GM23248 (cell line): Measurements from ENCODE around the gene TBK1. TPM values are rescaled to one million over a fixed set of nuclear protein-coding genes. Genes with fewer than 3 reads are reported as not detected.

Experiments
- DNase-seq: peaks from one replicate; pipeline ENCODE4 v3.0.0-alpha.2; 2015
- H2AFZ ChIP-seq: fragments of 200-600 bp; sonication (generic); 2 replicates; pipeline ENCODE4 v1.6.1; 2016; ENCODE audit warnings: antibody characterized with exemption
- H3F3A ChIP-seq: fragments of 200-600 bp; sonication (generic); 2 replicates; pipeline ENCODE4 v1.6.1; 2016; ENCODE audit warnings: mild to moderate bottlenecking, antibody characterized with exemption, mixed run types; ENCODE audit not compliant: insufficient read depth
- H3K27ac ChIP-seq: fragments of 200-600 bp; sonication (generic); 2 replicates; pipeline ENCODE4 v1.5.1; 2016; ENCODE audit warnings: mild to moderate bottlenecking
- H3K27me3 ChIP-seq: fragments of 200-600 bp; sonication (generic); replicated peaks from 2 replicates; pipeline ENCODE4 v1.6.1; 2016; ENCODE audit warnings: mild to moderate bottlenecking; ENCODE audit not compliant: insufficient read depth
- H3K36me3 ChIP-seq: fragments of 200-600 bp; sonication (generic); 2 replicates; pipeline ENCODE4 v1.6.1; 2016; ENCODE audit warnings: low read depth, mild to moderate bottlenecking
- H3K4me1 ChIP-seq: fragments of 200-600 bp; sonication (generic); 2 replicates; pipeline ENCODE4 v1.6.1; 2016; ENCODE audit warnings: mild to moderate bottlenecking; ENCODE audit not compliant: insufficient read depth
- H3K4me2 ChIP-seq: fragments of 200-600 bp; sonication (generic); one replicate; pipeline ENCODE4 v1.6.1; 2016; ENCODE audit warnings: mild to moderate bottlenecking; ENCODE audit not compliant: unreplicated experiment
- H3K4me3 ChIP-seq: fragments of 200-600 bp; sonication (generic); 2 replicates; pipeline ENCODE4 v1.5.1; 2016; ENCODE audit warnings: mild to moderate bottlenecking
- H3K79me2 ChIP-seq: fragments of 200-600 bp; sonication (generic); 2 replicates; pipeline ENCODE4 v1.6.1; 2016; ENCODE audit warnings: mild to moderate bottlenecking; ENCODE audit not compliant: insufficient read depth
- H3K9ac ChIP-seq: fragments of 200-600 bp; sonication (generic); 2 replicates; pipeline ENCODE4 v1.6.1; 2016; ENCODE audit warnings: mild to moderate bottlenecking
- H3K9me2 ChIP-seq: fragments of 200-600 bp; sonication (generic); 2 replicates; pipeline ENCODE4 v1.6.1; 2016; ENCODE audit warnings: mixed run types, mild to moderate bottlenecking, moderate library complexity; ENCODE audit not compliant: insufficient read depth
- H3K9me3 ChIP-seq: fragments of 200-600 bp; sonication (generic); one replicate; pipeline ENCODE4 v1.6.1; 2017; ENCODE audit warnings: low read depth
- H4K20me1 ChIP-seq: fragments of 200-600 bp; sonication (generic); 2 replicates; pipeline ENCODE4 v1.6.0; 2016; ENCODE audit not compliant: insufficient read depth
- EZH2 ChIP-seq: fragments of 200-600 bp; sonication (generic); IDR thresholded peaks from 2 replicates; pipeline ENCODE4 v1.6.1; 2018; ENCODE audit warnings: antibody characterized with exemption, mild to moderate bottlenecking; ENCODE audit not compliant: insufficient read depth, poor library complexity, severe bottlenecking
- EZH2phosphoT487 ChIP-seq: fragments of 200-600 bp; sonication (generic); IDR thresholded peaks from 2 replicates; pipeline ENCODE4 v1.6.1; 2018; ENCODE audit warnings: antibody characterized with exemption, moderate library complexity, mild to moderate bottlenecking, low read depth; ENCODE audit not compliant: insufficient read depth
- WGBS, 2 experiments: methylation state at CpG; one replicate each; pipeline ENCODE4 v1.1.6; 2015 to 2017; ENCODE audit warnings: low lambda C conversion rate in 2 of 2, low coverage in 1 of 2; ENCODE audit errors: missing lambda C conversion rate in 2 of 2; 5-methylcytosine and 5-hydroxymethylcytosine counted together
- in situ Hi-C: fragments of 300-500 bp; cut with MboI; formaldehyde crosslinking; loops from 2 replicates; pipeline ENCODE4 v1.15.0; 2020
- polyA plus RNA-seq: library from polyadenylated mRNA; unstranded; fragments of >200 nt; fragmentation: Nextera tagmentation; extraction: Ambion mirVana; gene quantifications from 2 replicates; pipeline ENCODE4 v1.2.1, GENCODE V29; 2016
- total RNA-seq: library from RNA; depleted of rRNA; stranded (reverse); fragments of >200 nt; shearing (Covaris generic); gene quantifications from 2 replicates; pipeline ENCODE4 v1.2.3, GENCODE V29; 2014

TBK1 gene
- total and polyA plus RNA-seq, 2 experiments from 2014 or later, result 25.2 to 29.4 TPM

DNA sequence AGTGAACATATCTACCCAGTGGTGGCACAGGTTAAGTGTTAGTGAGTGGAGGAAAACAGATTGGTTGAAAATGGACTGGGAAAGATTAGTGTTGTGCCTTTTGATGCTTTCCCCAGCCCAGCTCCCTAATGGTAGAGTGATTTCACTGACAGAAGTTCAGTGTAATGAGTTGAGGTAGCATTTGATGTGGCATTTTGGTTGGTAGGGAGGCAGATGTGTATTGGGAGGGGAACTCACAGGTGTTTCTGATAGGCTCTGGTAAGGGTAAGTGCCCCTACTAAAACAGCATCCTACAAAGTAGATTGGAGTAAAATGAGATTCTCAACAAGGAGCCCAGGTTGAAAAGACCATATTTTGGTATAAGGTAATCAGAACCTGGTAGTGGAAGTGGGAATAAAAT, 4.2 kb downstream of the TBK1 start:
- no peaks in the 10 kb centered on the region for H3K27me3 ChIP-seq
- H3K27ac ChIP-seq, result no peak overlapping the region
- no peak overlapping the region for H3K9ac ChIP-seq
- peaks cover 80% of the 10 kb centered on the region for H3K79me2 ChIP-seq
- 0 out of 2 replicates have a peak, but pooled peaks cover 6% of the 10 kb centered on the region for H3K36me3 ChIP-seq
- TF ChIP-seq EZH2phosphoT487 (no peak), EZH2 (no peak)
- H3F3A ChIP-seq, result peaks cover 20% of the 10 kb centered on the region
- no peak overlapping the region for H3K4me2 ChIP-seq
- H3K4me1 ChIP-seq, result peaks cover 25% of the 10 kb centered on the region
- no peak for DNase-seq
- H4K20me1 ChIP-seq, result no peaks in the 10 kb centered on the region
- no peaks in the 10 kb centered on the region for H3K9me2 ChIP-seq
- H2AFZ ChIP-seq, result no peak overlapping the region
- in situ Hi-C loops, result no loop called here
- no peaks in the 10 kb centered on the region for H3K9me3 ChIP-seq
- H3K4me3 ChIP-seq, result no peak overlapping the region

DNA sequence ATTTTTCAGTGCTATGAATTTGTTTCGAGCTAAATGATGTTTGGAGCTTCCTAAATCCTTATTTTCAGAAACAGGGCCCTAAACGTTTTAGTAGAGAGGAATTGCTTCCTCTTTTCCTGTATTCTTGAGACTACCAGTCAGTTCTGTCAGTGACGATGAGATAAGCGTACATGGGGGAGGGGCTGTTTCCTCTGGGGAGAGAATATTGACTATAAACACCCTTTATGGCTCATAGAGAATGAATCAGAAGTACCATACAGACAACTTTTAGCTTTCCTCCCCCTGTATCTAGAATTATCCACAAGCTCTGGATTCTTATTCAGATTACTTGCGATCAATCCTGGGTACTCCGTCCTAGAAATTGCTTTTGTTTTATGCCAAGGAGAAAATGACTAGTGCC, 5.1 kb downstream of the TBK1 start:
- H2AFZ ChIP-seq, result no peak overlapping the region
- DNase-seq, result peak; percentile 10
- TF ChIP-seq EZH2 (no peak), EZH2phosphoT487 (no peak)
- no peaks in the 10 kb centered on the region for H3K27me3 ChIP-seq
- H3F3A ChIP-seq, result peaks cover 22% of the 10 kb centered on the region; the same call in 1 of the 2 replicates
- peaks cover 31% of the 10 kb centered on the region for H3K4me1 ChIP-seq
- 78 to 83% methylated on average over 6 of the region's 6 CpGs for WGBS, 2 experiments
- peaks cover 82% of the 10 kb centered on the region for H3K79me2 ChIP-seq
- no peaks in the 10 kb centered on the region for H3K9me2 ChIP-seq
- H3K36me3 ChIP-seq, result 0 out of 2 replicates have a peak, but pooled peaks cover 6% of the 10 kb centered on the region
- no peak overlapping the region for H3K4me2 ChIP-seq
- no peaks in the 10 kb centered on the region for H4K20me1 ChIP-seq
- no peaks in the 10 kb centered on the region for H3K9me3 ChIP-seq
- H3K9ac ChIP-seq, result no peak overlapping the region
- no peak overlapping the region for H3K4me3 ChIP-seq
- no peak overlapping the region for H3K27ac ChIP-seq
- in situ Hi-C loops, result no loop called here

DNA sequence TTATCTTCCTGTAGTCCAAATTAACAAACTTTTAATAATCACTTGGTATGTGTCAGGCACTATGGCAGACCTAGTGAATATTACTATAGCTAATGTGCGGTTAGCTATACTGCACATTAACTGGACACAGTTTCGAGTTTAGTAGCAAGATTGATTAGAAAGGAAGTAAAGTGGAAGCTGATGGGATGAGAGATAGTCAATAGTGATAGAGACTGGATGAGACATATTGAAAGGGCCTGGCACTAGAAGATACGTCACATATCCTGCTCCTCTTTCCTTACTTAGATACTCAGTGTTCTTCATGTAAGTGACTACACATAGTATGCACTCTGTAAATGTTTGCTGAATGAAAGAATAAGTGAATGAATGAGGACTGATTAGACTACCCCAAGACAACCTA, 5.5 kb downstream of the TBK1 start:
- Histone ChIP-seq H3K79me2 (peaks cover 86% of the 10 kb centered on the region), H3K27me3 (no peaks in the 10 kb centered on the region), H3K9me3 (no peaks in the 10 kb centered on the region), H3K4me1 (peaks cover 36% of the 10 kb centered on the region), H3K36me3 (0 out of 2 replicates have a peak, but pooled peaks cover 6% of the 10 kb centered on the region), H3K9me2 (no peaks in the 10 kb centered on the region), H3K9ac (no peak overlapping the region), H3K27ac (0 out of 2 replicates have a peak overlapping the region, but pooled peaks have one; percentile 51), H3F3A (peaks cover 24% of the 10 kb centered on the region; the same call in 1 of the 2 replicates), H3K4me3 (no peak overlapping the region), H2AFZ (no peak overlapping the region), H4K20me1 (no peaks in the 10 kb centered on the region), H3K4me2 (no peak overlapping the region)
- TF ChIP-seq EZH2 (no peak), EZH2phosphoT487 (no peak)
- no peak for DNase-seq
- in situ Hi-C loops, result no loop called here
- WGBS, 2 experiments, result 83 to 86% methylated on average over 3 of the region's 3 CpGs

DNA sequence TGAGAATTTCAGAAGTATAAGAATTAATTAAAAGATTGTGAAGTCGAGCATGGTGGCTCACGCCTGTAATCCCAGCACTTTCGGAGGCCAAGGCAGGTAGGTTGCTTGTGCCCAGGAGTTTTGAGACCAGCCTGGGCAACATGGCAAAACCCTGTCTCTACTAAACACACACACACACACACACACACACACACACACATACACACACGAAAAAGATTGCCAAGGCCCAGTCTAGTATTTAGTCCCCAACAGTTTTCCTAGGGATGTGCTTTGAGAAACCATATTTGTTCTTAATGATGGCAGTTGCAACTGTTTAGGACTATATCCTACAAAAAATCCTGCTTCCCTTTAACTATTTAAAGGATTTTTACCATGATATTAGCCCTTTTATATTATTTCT, 6.0 kb downstream of the TBK1 start:
- H3K9me3 ChIP-seq, result no peaks in the 10 kb centered on the region
- peak overlapping the region; percentile 97 for H3K4me2 ChIP-seq
- H3K9me2 ChIP-seq, result no peaks in the 10 kb centered on the region
- in situ Hi-C loops, result no loop called here
- no peak overlapping the region for H3K4me3 ChIP-seq
- H2AFZ ChIP-seq, result no peak overlapping the region
- H3K4me1 ChIP-seq, result peaks cover 40% of the 10 kb centered on the region
- 0 out of 2 replicates have a peak, but pooled peaks cover 6% of the 10 kb centered on the region for H3K36me3 ChIP-seq
- no peaks in the 10 kb centered on the region for H3K27me3 ChIP-seq
- no peaks in the 10 kb centered on the region for H4K20me1 ChIP-seq
- H3K9ac ChIP-seq, result no peak overlapping the region
- H3K27ac ChIP-seq, result peak overlapping the region; percentile 51; the same call in 1 of the 2 replicates
- WGBS, 2 experiments, result 73 to 84% methylated on average over 4 of the region's 4 CpGs
- H3F3A ChIP-seq, result peaks cover 26% of the 10 kb centered on the region; the same call in 1 of the 2 replicates
- no peak for TF ChIP-seq EZH2phosphoT487
- TF ChIP-seq EZH2, result no peak
- no peak for DNase-seq
- H3K79me2 ChIP-seq, result peaks cover 90% of the 10 kb centered on the region

DNA sequence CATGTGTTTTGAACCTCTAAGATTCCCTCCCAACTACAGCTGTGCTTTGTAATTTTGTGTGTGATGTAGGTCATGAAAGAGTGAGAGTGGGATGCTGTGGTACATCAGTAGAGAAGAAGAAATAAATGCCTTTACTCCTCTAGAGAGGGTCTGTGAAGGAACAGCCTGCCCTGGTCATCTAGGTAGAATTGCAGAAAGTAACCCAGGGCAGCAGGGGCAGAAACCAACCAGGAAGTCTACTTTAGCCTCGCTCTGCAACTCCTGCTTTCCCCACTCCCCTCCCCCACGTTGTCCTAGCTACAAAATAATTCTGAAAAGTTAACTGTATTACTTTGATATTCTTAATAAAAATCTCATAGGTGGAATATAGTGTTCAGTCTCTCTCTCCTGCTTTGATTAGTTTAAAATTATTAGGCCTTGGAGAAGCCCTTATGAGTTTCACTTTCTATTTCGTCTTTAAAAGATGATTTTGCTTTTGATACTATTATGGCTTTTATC, 7.5 kb downstream of the TBK1 start:
- Histone ChIP-seq H3K79me2 (peaks cover 75% of the 10 kb centered on the region), H2AFZ (peak overlapping the region; percentile 41), H3K27ac (peak overlapping the region; percentile 51), H3K4me3 (peak overlapping the region; percentile 73), H3K4me2 (peak overlapping the region; percentile 97), H3K4me1 (peaks cover 52% of the 10 kb centered on the region), H3F3A (peaks cover 26% of the 10 kb centered on the region; the same call in 1 of the 2 replicates), H3K27me3 (no peaks in the 10 kb centered on the region), H3K36me3 (peaks cover 12% of the 10 kb centered on the region), H3K9me3 (no peaks in the 10 kb centered on the region), H3K9ac (peak overlapping the region; percentile 80), H4K20me1 (no peaks in the 10 kb centered on the region), H3K9me2 (no peaks in the 10 kb centered on the region)
- 2 to 3% methylated on average over 3 of the region's 3 CpGs for WGBS, 2 experiments
- DNase-seq, result peak; percentile 56
- in situ Hi-C loops, result no loop called here
- no peak for TF ChIP-seq EZH2phosphoT487
- no peak for TF ChIP-seq EZH2
